GM12878 (cell line): ENCODE measurements around the gene CCDC184.

Source experiments
- ATF7 ChIP-seq: fragments of 450-650 bp; IDR thresholded peaks from 2 replicates; pipeline ENCODE4 v1.6.1; 2016; ENCODE audit warnings: low read depth, mild to moderate bottlenecking
- EP300 ChIP-seq, 2 experiments: fragments of 150-350 bp in 1 of 2; IDR thresholded peaks; 2 replicates each; pipeline ENCODE4 v1.6.1; 2011 to 2012; ENCODE audit warnings: low read depth in 2 of 2, low read length in 2 of 2, borderline replicate concordance in 1 of 2, improper control_type of control experiment in 1 of 2, inconsistent platforms in 1 of 2; ENCODE audit not compliant: control insufficient read depth in 1 of 2
- MAX ChIP-seq: IDR thresholded peaks from 2 replicates; pipeline ENCODE4 v1.6.1; 2012; ENCODE audit warnings: low read depth, low read length, improper control_type of control experiment
- POLR2A ChIP-seq: IDR thresholded peaks from 2 replicates; pipeline ENCODE4 v1.6.1; 2011; ENCODE audit warnings: low read depth, mild to moderate bottlenecking, low read length
- SMC3 ChIP-seq: IDR thresholded peaks from 2 replicates; pipeline ENCODE4 v1.6.1; 2011; ENCODE audit warnings: low read length, improper control_type of control experiment, borderline replicate concordance
- SRF ChIP-seq, 2 experiments: IDR thresholded peaks; 2 replicates each; pipeline ENCODE4 v1.6.1; 2011; ENCODE audit warnings: low read depth in 2 of 2, low read length in 2 of 2, mild to moderate bottlenecking in 1 of 2, moderate library complexity in 1 of 2
- SUZ12 ChIP-seq: fragments of 200-600 bp; sonication (generic); IDR thresholded peaks from one replicate; pipeline ENCODE4 v1.6.1; 2018; ENCODE audit warnings: antibody characterized with exemption, mild to moderate bottlenecking; ENCODE audit not compliant: unreplicated experiment

- no peak for TF ChIP-seq POLR2A
- TF ChIP-seq EP300 (IDR thresholded peaks at IDR 0.05; ENCODE audit: borderline replicate concordance in 1 of 2, control insufficient read depth in 1 of 2, low read depth in 2 of 2, low read length in 2 of 2) = no peak
- peak; percentile 81 for TF ChIP-seq SMC3
- TF ChIP-seq SRF (IDR thresholded peaks at IDR 0.05; ENCODE audit: low read depth in 2 of 2, low read length in 2 of 2) = no peak
- TF ChIP-seq MAX = no peak
- no peak for TF ChIP-seq ATF7
- TF ChIP-seq SUZ12 = no peak
These were observed 18.1 kb upstream of the CCDC184 start for GRCh38 chr12:48165089-48165981.
